NCI-H1930 (cell line): ENCODE measurements around the gene IQCN.

Source experiments
- DNase-seq, 2 experiments: peaks; one replicate each; lab custom pipeline; 2025; lab: John Stamatoyannopoulos, UW

Gene IQCN

GRCh38 chr19:18286973-18287635, 12.9 kb upstream of the IQCN start:
- no peak for DNase-seq

GRCh38 chr19:18284712-18285360, 10.6 kb upstream of the IQCN start:
- no peak for DNase-seq

GRCh38 chr19:18283338-18283737, 9.1 kb upstream of the IQCN start:
- DNase-seq: no peak

- DNase-seq: no peak
These were observed 8.5 kb upstream of the IQCN start for GRCh38 chr19:18282788-18283141.

GRCh38 chr19:18282021-18282787, 8.0 kb upstream of the IQCN start:
- DNase-seq: no peak

GRCh38 chr19:18281082-18282020, 7.1 kb upstream of the IQCN start, which contains the start of gene JUND:
TSS of gene JUND (minus strand) at chr19:18281622. CDS start at chr19:18281484, 138 bp downstream.
- DNase-seq: peak; percentile 88 to 93

- DNase-seq: peak; percentile 31 to 62
These were observed 6.2 kb upstream of the IQCN start for GRCh38 chr19:18280247-18281081.

GRCh38 chr19:18279516-18280246, 5.4 kb upstream of the IQCN start:
- DNase-seq: peak; percentile 85 to 87

GRCh38 chr19:18279266-18279515, 4.9 kb upstream of the IQCN start:
- DNase-seq: no peak

GRCh38 chr19:18278521-18279265, 4.4 kb upstream of the IQCN start:
- DNase-seq: no peak

- DNase-seq: no peak
These were observed 617 bp upstream of the IQCN start for GRCh38 chr19:18274781-18275356.

- DNase-seq: no peak
These were observed 562 bp downstream of the IQCN start for GRCh38 chr19:18273561-18274218.

- no peak for DNase-seq
These were observed 2.8 kb downstream of the IQCN start for GRCh38 chr19:18271433-18271841.

GRCh38 chr19:18270326-18270725, 3.9 kb downstream of the IQCN start:
- DNase-seq: no peak

- DNase-seq: no peak
These were observed 5.1 kb downstream of the IQCN start for GRCh38 chr19:18269070-18269723.

GRCh38 chr19:18266771-18267686, 7.2 kb downstream of the IQCN start:
- DNase-seq: no peak

- no peak for DNase-seq
These were observed 8.7 kb downstream of the IQCN start for GRCh38 chr19:18265582-18265981.
